SK-N-MC (cell line): ENCODE results near the gene TBCCD1.

ENCODE experiments used
- DNase-seq: peaks from one replicate; pipeline ENCODE4 v3.0.0-alpha.2; 2011; ENCODE audit warnings: low read depth, low spot score
- H3K27ac ChIP-seq: fragments of 200-600 bp; sonication (generic); 2 replicates; pipeline ENCODE4 v1.5.1; 2016; ENCODE audit warnings: mixed run types
- H3K36me3 ChIP-seq: fragments of 200-600 bp; sonication (generic); 2 replicates; pipeline ENCODE4 v1.6.1; 2017; ENCODE audit warnings: antibody characterized with exemption, low read length, mixed read lengths; ENCODE audit not compliant: insufficient read depth
- H3K4me3 ChIP-seq: fragments of 200-600 bp; sonication (generic); 2 replicates; pipeline ENCODE4 v1.5.1; 2016
- H3K9ac ChIP-seq: fragments of 200-600 bp; sonication (generic); 2 replicates; pipeline ENCODE4 v1.8.0; 2017; ENCODE audit warnings: mixed run types, mixed read lengths; ENCODE audit not compliant: insufficient read length
- H3K9me3 ChIP-seq: fragments of 200-600 bp; sonication (generic); 2 replicates; pipeline ENCODE4 v1.6.1; 2017; ENCODE audit warnings: low read depth, mild to moderate bottlenecking, antibody characterized with exemption, low read length, moderate library complexity, mixed read lengths
- EZH2 ChIP-seq: fragments of 200-600 bp; sonication (generic); IDR thresholded peaks from one replicate; pipeline ENCODE4 v1.6.1; 2017; ENCODE audit warnings: antibody characterized with exemption
- FOXP2 ChIP-seq: optimal IDR thresholded peaks from 2 replicates; pipeline ENCODE3; 2011; ENCODE audit warnings: mild to moderate bottlenecking, moderate library complexity; ENCODE audit not compliant: insufficient read depth; ENCODE audit errors: extremely low read length, control extremely low read depth
- POLR2AphosphoS5 ChIP-seq: IDR thresholded peaks from 2 replicates; pipeline ENCODE4 v1.6.1; 2012; ENCODE audit warnings: mild to moderate bottlenecking, low read depth, low read length, borderline replicate concordance

TBCCD1 gene

GRCh38 chr3:186530415-186530814, 36.7 kb downstream of the TBCCD1 start:
- no peak for TF ChIP-seq FOXP2
- H3K9me3 ChIP-seq = no peaks in the 10 kb centered on the region
- H3K36me3 ChIP-seq = no peaks in the 10 kb centered on the region
- no peak overlapping the region for H3K9ac ChIP-seq
- no peak for DNase-seq
- H3K4me3 ChIP-seq = no peak overlapping the region
- no peak overlapping the region for H3K27ac ChIP-seq

- no peak for DNase-seq
- no peak overlapping the region for H3K27ac ChIP-seq
- no peaks in the 10 kb centered on the region for H3K9me3 ChIP-seq
- no peak overlapping the region for H3K4me3 ChIP-seq
- no peak overlapping the region for H3K9ac ChIP-seq
- H3K36me3 ChIP-seq = no peaks in the 10 kb centered on the region
- TF ChIP-seq FOXP2 (no peak), EZH2 (no peak)
These were observed 37.7 kb downstream of the TBCCD1 start for GRCh38 chr3:186529201-186529999.

DNA sequence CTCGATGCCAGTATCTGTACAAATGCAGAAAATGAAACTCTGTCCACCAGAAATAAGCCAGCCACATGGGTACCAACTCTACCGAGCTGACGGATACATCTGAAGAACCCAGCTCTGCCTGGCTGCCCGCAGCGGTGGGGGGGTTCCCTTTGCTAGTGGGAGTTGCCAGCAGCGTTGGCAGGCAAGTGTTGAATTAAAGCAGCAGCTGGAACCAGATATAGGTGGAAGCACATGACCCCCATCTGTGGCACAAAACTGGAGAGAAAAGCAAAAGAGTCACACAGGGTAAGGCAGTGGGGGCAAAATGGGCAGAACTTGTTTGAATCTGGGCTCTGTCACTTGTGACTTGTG, 40.9 kb downstream of the TBCCD1 start:
- Histone ChIP-seq H3K9ac (no peak overlapping the region), H3K27ac (no peak overlapping the region)

GRCh38 chr3:186525369-186526255, 41.5 kb downstream of the TBCCD1 start:
- Histone ChIP-seq H3K4me3 (no peak overlapping the region), H3K9me3 (no peaks in the 10 kb centered on the region), H3K9ac (no peak overlapping the region), H3K36me3 (no peaks in the 10 kb centered on the region), H3K27ac (no peak overlapping the region)
- DNase-seq = no peak
- TF ChIP-seq POLR2AphosphoS5 (no peak), FOXP2 (no peak), EZH2 (no peak)

More for the DNA sequence above, 40.9 kb downstream of the TBCCD1 start:
- no peak for TF ChIP-seq EZH2
- TF ChIP-seq POLR2AphosphoS5 = no peak
- TF ChIP-seq FOXP2 = no peak
- Histone ChIP-seq H3K4me3 (no peak overlapping the region), H3K9me3 (no peaks in the 10 kb centered on the region), H3K36me3 (no peaks in the 10 kb centered on the region)
- DNase-seq = no peak

- no peak for DNase-seq
- H3K4me3 ChIP-seq = no peak overlapping the region
- no peak overlapping the region for H3K9ac ChIP-seq
- TF ChIP-seq POLR2AphosphoS5 (no peak), FOXP2 (no peak), EZH2 (no peak)
- no peaks in the 10 kb centered on the region for H3K36me3 ChIP-seq
- no peak overlapping the region for H3K27ac ChIP-seq
- H3K9me3 ChIP-seq = no peaks in the 10 kb centered on the region
These were observed 42.5 kb downstream of the TBCCD1 start for GRCh38 chr3:186524616-186525015.

- no peak for TF ChIP-seq EZH2
- no peak for TF ChIP-seq POLR2AphosphoS5
- TF ChIP-seq FOXP2 = no peak
- DNase-seq = no peak
- no peak overlapping the region for H3K4me3 ChIP-seq
- no peaks in the 10 kb centered on the region for H3K9me3 ChIP-seq
- H3K27ac ChIP-seq = no peak overlapping the region
- H3K36me3 ChIP-seq = no peaks in the 10 kb centered on the region
- H3K9ac ChIP-seq = no peak overlapping the region
These were observed 43.7 kb downstream of the TBCCD1 start for GRCh38 chr3:186523434-186523833.

DNA sequence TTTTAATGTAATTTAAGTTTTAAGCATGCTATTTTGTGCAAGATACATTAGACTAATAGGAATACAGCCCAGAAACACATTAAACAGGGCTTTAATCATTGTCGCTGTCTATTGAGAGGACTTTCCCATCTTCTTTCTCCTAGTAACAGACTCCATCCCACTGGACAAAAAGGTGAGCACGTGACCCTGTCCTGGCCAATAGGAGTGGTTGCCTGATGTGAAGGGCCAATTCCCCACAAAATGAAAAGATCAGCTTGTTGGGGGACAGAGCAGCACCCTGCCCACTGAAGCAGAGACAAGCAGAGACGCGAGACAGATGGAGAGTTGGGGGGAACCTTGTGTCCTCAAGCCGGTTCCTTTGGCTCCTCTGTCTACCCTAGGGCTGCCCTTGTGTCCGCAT, 44.1 kb downstream of the TBCCD1 start:
- DNase-seq = no peak
- Histone ChIP-seq H3K36me3 (no peaks in the 10 kb centered on the region), H3K9ac (no peak overlapping the region), H3K27ac (no peak overlapping the region), H3K4me3 (no peak overlapping the region), H3K9me3 (no peaks in the 10 kb centered on the region)
- TF ChIP-seq EZH2 (no peak), POLR2AphosphoS5 (no peak), FOXP2 (no peak)

- Histone ChIP-seq H3K27ac (no peak overlapping the region), H3K4me3 (no peak overlapping the region), H3K9me3 (no peaks in the 10 kb centered on the region), H3K9ac (no peak overlapping the region), H3K36me3 (no peaks in the 10 kb centered on the region)
- TF ChIP-seq FOXP2 (no peak), POLR2AphosphoS5 (no peak), EZH2 (no peak)
- DNase-seq = no peak
These were observed 45.9 kb downstream of the TBCCD1 start for GRCh38 chr3:186520957-186521842.
